Stimulated activated CD4-positive, alpha-beta T cell treated with anti-CD3 and anti-CD28 coated beads, TNF-alpha, amount 100 ng/mL, for 4 hours (primary cell): ENCODE results near the gene NDRG2.

Source experiments
- DNase-seq, 3 experiments: peaks; one replicate each; pipeline ENCODE4 v3.0.0-alpha.2; 2020; ENCODE audit warnings: low read depth in 3 of 3

The NDRG2 gene

DNA sequence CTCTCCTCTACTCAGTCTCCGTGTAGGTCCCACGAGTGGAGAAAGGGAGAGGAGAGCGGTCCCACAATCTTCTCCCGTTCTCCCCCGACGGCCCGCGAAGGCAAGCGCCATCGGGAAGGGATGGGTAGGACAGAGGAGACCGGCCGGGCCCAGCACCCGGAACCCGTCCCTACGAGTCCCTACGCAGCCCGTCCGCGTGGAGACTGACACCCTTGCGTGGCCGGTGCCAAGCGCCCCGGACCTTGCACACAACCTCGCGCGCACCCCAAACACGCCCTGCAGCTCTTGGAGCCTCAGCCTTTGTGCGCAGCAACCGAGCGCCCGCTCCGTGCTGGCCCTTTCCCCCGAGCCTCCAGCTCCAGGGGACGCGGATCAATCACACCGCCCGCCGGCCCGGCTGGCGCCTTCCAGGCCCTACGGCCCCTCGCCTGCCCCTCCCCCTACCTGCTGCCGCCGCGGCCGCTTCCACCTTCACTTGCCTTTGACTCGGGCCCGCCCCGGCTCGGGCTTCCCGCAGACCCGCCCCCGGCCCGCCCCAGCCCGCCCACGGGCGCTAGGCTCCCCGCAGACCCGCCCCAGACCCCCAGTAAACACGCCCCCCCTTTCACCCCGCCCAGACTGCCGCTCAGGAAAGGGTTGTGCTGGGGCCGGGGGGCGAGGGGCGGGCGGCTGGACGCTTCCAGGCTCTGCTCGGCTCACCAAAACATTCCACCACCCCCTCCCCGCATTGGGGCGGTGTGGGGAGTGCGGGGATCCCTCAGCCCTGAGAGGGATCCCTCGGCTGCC is at the start of gene NDRG2:
Gene NDRG2 (minus strand): TSS at position 477 of the 786 bp plus-strand sequence. CDS start 1,746 bp downstream, outside the sequence.
- DNase-seq, result peak; percentile 54 to 61 (median 54)

DNA sequence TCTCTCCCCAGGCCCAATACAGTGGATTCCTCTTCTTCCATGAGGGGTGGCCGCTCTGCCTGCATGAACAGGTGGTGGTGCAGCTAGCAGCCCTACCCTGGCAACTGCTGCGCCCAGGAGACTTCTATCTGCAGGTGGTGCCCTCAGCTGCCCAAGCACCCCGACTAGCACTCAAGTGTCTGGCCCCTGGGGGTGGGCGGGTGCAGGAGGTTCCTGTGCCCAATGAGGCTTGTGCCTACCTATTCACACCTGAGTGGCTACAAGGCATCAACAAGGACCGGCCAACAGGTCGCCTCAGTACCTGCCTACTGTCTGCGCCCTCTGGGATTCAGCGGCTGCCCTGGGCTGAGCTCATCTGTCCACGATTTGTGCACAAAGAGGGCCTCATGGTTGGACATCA is 49.1 kb upstream of the NDRG2 start:
- no peak for DNase-seq

DNA sequence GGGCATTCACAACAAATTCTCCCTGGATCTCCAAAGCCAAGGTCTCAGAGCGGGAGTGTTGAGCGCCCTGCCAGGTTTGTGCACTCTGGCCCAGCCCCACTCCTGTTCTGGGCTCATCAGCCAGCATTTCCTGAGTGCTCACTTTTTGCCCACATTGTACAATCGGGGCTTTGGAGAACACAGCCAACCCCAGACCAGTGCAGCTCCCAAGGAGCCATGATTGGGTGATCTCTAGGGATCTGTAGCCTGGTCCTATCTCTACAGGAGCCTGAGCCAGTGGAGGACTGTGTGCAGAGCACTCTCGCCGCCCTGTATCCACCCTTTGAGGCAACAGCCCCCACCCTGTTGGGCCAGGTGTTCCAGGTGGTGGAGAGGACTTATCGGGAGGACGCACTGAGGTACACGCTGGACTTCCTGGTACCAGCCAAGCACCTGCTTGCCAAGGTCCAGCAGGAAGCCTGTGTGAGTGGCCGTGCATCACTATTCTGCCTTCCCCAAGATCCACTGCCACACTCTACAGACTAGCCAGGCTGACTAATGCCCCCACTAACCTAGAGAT is 48.0 kb upstream of the NDRG2 start:
- no peak for DNase-seq

DNA sequence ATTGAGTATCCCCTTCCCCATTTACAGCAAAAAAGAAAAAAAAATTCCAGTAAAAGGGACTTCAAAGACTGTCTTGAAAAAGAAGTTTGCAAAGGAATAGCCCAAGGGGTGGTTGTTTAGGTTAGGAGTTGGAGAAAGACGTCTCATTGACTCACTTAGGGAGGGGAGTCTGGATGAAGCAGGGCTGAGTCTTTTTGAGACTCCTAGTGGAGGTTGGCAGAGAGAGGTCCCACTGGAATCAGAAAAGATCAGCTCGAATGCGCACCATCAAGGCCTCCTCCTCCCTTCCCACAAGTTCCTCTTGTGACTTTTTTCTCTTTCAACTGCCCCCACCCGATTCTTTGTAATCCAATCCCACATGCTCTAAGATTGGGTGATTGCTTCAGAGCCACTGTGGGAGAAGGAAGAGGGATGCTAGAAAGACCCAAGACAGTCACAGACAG is 47.2 kb upstream of the NDRG2 start:
- no peak for DNase-seq

DNA sequence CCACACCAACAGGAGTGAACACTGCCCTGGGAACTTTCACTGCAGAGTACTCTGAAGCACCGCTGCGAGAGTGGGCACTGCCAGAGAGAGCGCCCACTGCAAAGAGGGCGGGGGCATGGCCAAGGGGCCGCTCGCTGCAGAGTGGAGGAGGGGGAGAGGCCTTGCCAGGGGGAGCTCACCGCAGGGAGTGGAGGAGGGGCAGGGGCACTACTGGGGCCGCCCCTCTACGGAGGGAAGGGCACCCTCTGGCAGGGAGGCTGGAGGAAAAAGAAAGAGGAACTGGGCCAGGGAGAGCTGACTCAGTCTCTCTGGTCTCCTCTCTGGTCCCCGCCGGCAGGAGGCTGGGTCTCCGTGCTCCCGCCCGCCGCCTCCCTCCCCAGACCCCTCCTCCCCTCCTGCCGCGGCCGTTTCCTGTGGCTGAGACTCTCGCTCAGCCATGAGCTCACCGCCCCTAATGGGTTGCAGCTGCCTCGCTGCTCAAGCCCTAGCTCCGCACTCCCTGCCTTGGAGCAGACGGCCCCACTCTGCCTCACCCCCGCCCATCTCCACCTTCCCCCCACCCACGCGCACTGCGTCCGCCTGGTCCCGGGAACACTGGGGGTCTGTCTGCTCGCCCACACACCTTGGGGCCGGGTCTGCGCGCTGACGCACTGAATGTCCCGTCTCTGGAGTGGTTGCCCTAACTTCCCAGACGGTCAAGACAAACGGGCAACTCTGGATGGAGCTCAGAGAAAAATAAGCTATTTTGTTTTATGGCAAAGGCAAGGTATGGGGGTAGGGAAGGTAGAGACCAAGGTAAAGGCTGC is 46.6 kb upstream of the NDRG2 start:
- DNase-seq, result no peak

DNA sequence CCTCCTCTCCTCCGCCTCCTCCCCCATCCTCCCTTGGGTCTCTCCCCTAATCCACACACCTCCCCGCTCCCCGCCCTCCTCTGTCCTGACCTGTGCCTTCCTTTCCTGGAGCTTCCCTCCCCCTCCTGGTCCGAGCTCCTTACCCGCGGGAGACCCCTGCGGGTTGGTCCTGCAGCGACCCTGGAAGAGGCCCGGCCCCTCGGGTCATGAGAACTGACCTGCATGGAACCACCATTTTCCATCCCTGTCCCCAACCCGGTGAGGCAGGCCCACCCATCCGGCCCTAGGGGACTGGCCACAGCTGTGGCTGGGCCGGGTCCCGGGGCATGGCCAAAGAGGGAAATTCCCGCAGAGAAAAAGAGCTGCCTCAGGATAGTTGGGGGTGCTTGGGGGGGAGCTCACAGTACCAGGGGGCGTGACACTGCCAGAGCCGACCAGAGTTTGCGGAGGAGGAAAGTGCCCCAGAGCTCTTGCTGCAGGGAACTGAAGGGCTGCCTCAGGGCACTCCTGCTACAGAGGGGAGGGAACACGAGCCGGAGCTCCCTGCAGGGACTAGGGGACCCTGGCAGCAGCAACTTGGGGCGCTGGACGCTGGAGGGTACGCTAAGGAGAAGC is 45.9 kb upstream of the NDRG2 start:
- no peak for DNase-seq

DNA sequence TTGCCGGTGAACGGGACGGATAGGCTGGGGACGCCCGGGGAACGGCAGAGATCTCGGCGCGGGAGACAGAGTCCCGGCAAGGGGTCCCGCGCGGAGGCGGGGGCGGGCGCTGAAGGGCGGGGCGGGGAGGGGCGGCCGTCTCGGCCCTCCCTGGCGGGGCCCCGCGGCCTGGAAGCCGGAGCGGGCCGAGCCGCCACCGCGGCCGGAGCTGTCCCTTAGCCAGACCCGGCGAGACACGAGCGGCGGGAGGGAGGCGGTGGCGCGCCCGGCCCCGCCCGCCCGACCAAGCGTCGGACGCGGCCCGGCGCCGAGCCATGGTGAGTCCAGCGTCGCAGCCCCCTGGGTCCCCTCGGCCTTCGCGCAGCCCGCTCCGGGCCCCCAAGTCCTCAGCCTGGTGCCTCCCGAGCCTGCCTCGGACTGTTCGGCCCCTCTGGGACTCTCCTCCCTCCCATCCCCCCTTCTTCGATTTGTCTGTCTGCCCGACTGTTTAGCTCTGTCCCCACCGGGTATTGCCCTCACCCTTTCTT is 45.3 kb upstream of the NDRG2 start, which contains the start of gene ARHGEF40:
Gene ARHGEF40 (plus strand): TSS at position 222 of the 527 bp plus-strand sequence. CDS start 93 bp downstream, at position 315.
- no peak for DNase-seq

DNA sequence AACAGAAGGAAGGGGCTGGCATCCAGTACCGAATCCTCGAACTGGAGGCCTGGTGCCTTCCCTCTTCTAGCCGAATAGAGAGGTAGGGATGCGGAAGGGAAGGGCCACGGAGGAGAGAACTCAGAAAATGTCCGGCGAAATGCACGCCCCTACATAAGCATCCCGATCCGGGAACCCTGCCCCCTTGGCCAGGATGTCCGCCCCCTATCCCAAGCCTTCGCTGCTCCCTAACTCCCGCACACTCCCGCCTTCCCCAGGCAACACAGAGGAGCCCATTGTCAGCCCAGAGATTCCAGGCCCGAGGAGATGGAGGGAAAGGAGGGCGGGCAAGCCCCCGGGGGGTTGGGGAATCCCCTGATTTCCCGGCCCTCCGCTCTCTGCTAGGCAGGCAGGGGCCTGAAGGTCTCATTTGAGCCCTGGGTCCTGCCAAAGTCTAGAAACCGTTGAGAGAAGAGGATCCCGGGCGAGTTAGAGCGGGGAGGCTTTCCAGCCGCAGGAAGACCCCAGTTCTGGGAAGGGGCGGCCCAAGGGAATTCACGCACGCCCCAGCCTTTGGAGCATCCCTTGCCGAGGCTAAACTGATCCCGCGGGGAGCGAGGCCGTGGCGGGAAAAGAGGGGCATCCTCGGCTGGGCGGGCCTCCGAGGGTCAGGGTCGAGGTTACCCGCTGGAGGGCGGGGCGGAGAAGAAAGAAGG is 44.7 kb upstream of the NDRG2 start:
- no peak for DNase-seq

DNA sequence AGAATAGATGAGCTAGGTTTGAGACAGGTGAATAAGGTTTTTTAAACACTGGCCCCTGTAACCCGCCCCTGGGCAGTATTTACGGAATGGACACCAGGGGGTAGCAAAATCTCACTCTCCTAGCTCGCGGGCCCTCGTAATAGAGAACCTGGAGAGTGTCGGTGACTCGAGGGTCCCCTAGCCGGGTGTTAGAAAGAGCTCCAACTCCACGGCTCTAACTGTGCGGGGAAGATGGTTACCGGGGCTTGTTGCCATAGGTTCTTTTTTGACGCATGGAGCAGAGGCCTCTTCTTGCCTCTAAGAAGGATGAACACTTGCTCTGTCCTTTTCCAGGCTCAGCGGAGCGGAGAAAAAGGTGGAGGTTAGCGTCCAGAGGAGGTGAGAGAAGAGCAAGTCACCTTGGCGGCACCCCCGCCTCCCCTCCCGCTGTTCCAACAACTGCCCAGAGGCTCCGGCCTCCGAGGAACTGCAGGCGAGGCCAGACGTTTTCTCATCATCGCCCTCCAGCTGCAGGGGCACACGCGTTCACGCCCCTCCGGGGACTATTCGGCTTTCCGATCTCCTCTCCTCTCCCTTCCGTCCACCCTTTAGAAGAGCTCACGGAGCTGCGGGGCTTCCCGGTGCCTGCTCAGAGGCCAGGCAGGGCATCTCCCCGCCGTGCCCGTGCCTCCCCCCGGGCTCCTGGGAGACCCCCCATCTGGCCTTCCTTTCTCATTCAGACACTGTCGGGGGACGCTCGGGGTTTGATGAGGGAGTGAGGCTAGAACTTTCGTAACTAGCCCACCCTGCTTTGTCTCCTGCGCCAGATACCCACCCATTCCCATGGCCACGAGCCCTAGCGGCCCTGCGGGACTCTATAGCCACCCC is 43.9 kb upstream of the NDRG2 start:
- peak in 1 of 3 experiments; percentile 23 for DNase-seq

DNA sequence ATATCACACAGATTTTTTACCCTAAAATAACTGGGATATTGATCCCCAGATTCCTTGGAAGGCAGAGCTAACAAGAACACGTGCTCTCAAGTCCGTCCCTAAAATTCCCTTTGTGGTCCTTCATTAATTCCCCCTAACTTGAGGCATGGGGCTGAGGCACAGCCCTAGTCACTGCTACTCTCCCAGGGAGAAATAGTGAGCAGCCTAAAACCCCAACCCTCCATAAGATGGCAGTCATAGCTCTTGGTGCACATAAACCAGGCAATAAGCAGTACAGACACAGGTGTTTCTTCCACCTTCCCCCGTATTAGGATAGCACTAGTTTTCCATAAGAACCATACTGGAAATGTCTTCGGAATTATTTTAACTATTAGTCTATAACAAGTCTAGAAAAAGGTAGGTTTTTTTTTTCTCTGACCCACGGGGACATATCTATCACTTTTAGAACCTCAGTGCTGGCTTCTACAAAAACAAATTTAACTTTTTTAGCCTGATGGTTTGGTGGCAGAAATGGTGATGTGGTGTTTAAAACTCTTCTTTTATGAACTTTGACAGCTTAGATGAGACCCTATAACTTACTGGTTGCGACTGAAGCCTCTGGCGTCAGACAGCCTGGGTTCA is 42.1 kb upstream of the NDRG2 start:
- DNase-seq, result no peak

DNA sequence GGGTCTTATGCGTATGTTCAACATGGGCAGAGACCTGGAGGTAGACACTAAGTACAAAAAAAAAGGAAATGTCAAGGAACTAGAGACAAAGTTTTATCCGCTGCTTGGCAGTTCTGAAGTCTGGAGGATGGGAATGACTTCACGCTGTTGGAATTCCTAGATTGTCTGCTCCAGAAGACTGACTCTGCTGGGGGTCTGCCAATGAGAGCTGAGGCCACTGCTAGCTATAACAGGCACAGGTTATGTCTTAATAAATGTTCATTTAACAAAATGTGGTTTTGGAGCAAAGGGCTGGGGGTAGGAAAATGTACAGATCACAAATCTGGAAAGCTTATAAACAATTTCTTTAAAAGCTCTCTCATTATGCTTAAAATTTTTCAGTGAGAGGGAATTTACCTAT is 38.6 kb upstream of the NDRG2 start:
- DNase-seq, result no peak

DNA sequence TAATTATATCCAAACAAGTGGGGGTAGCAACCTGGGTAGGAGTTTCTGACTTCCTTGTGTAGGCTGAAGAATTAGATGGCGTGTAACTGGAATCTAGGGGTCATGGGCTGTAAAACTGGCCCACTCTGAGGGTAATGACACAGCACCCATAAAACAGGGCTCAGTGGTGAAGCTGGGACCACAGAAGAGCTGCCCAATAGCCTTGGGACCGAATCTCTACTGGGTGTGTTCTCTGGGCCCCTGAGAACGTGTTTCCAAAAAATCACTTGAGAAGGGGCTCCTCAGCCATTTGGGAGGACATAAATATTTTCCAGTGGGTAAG is 36.4 kb upstream of the NDRG2 start:
- no peak for DNase-seq

DNA sequence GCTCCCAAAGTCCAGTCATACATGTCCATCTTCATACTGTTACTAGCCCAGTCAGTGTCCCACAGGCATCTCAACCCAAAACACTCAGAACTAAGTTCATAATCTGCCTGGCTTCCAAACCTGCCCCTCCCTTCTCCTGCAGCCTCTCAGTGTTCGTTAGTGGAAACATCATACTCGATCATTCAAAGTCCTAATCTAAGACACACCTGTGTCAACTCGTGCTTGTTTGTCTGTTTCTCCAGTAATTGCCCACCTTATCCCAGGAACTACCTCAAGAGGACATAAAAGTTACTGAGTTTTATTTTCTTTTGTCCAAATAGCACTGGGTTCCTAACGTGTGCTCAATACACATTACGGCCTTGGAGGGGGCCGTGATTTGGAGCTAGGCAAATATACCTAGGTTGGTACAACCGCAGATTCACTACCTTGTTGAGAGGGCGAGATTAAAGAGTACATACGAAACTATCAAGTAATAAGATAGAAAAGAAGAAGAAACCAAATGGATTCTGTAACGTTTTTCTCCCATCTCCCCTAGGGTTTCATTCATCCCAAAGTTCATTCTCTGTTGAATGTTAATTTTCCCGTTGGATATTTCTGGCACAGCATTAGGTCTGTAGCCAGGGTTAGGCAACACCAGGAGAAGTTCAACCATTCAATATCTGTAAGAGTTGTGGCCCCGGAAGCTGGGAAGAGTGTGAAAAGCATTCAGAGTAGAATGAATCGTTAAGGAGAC is 35.9 kb upstream of the NDRG2 start:
- no peak for DNase-seq

DNA sequence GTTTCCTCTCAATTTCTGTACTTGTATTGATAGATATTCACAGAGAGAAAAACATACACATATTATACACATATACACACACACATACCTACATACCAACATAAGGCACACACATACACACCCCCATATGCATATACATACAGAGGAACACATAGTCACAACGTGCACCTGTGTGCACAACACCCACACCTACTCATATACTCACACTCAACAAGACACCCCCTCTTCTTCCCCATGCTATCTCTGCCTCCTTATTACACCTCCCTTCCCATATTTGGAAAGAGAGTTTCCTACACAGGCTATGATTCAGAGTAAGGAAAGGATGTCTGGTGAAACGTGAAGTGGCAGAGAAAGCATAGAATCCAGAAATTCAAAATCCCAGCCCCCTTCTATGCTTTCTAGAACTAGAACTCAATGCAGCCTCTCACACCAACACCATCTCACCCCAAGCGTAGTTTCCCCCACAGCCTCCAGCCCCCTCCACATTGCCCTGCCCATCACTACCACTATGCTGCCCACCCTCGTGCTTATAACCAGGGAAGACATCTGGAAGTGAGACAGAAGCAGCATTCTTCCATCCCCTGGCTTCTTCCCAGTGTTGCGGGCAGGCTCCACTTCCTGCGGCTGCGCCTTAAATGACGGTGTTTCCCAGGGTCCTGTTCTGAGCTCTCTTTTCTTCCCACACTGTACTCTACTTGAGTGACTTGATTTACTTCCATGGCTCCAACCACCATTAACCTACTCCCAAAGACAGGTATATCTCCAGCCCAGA is 35.2 kb upstream of the NDRG2 start:
- DNase-seq, result no peak

DNA sequence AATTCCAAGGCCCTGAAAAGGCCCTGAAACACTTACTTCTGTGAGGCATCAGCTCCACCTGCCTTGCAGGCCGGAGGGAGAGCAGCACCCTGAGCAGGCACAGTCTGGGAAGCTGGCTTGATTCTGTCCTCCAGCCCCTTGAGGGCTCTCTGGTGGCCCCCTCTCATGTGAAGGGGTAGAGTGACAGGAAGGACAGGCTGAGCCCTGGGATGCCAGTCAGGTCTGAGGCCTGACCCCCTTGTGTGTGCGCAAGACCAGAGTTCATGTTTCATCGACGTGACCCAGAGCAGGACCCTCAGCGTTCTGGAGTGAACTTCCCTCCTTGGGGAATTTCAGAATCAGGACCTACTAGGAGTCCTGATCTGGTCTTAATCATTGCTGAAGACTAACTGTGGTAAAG is 34.0 kb upstream of the NDRG2 start:
- DNase-seq, result no peak

DNA sequence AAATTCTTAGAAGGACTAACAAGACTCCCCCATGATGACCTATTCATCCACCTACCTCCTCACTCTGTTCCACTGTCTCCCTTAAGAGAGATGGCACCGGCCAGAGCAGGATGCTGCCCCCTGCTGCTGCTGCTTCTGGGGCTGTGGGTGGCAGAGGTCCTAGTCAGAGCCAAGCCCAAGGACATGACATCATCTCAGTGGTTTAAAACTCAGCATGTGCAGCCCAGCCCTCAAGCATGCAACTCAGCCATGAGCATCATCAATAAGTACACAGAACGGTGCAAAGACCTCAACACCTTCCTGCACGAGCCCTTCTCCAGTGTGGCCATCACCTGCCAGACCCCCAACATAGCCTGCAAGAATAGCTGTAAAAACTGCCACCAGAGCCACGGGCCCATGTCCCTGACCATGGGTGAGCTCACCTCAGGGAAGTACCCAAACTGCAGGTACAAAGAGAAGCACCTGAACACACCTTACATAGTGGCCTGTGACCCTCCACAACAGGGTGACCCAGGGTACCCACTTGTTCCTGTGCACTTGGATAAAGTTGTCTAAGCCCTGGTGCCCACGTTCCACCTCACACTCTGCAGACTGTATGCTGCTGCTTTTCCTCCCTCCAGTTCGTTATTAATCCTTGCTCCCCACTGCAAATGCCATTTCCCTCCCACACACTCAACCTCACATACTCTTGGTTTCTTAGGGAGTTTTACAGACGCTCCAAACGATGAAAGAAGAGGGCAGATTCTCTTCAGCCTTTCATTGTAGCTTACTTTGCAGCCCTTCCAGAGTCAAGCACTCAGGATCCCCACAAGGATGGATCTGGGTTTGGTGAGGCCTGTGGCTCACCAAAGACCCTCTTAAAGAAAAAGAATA is 33.2 kb upstream of the NDRG2 start, which contains the start of gene RNASE8:
Gene RNASE8 (plus strand): TSS at position 20 of the 873 bp plus-strand sequence. CDS start 71 bp downstream, at position 91.
- no peak for DNase-seq

DNA sequence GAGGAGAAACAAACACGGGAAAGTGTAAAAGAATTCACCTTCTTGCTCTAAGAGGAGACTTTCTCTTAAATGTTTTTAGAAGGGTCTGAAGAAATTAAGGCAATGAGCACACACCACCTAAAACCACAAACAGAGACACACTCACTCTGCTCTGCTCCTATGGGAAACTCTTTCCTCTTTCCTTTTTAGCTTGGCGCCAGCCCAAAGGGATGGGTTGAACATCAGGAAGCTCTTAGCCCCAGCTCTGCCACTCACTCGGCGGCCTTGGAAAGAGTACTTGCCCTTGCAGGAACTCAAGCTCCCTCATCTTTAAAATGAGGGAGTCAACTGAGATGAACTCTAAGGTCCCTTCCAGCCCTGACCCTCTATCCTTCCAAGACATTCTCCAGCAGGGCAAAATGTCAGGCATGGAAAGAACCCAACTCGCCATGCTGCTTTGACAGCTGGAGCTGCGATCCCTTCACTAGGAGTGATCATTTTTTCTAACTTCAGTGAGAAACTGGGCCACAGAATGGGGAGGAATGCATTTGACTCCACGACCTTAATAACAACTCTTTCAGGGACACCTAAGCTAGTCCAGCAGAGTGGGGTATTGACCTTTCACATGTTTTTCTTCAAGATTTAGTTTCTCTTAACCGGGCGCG is 31.8 kb upstream of the NDRG2 start:
- no peak for DNase-seq
